Measurements from ENCODE around the gene PIMREG.

PIMREG gene

GRCh38 chr17:6439951-6440350 is 4.3 kb upstream of the PIMREG start:
- DNase-seq, result no peak

GRCh38 chr17:6442775-6443174 is 1.5 kb upstream of the PIMREG start:
- no peak for DNase-seq

GRCh38 chr17:6444571-6445335 is 498 bp downstream of the PIMREG start:
- no peak for DNase-seq

- no peak for DNase-seq
Observed at GRCh38 chr17:6446516-6447100, 2.4 kb downstream of the PIMREG start.

GRCh38 chr17:6448473-6448872 is 4.2 kb downstream of the PIMREG start:
- DNase-seq, result no peak

GRCh38 chr17:6449307-6449706 is 5.1 kb downstream of the PIMREG start:
- no peak for DNase-seq

GRCh38 chr17:6450926-6451832 is 6.9 kb downstream of the PIMREG start:
- DNase-seq, result no peak

GRCh38 chr17:6452471-6453266 is 8.4 kb downstream of the PIMREG start:
- DNase-seq, result no peak

- no peak for DNase-seq
Observed at GRCh38 chr17:6453279-6454024, 9.2 kb downstream of the PIMREG start.

GRCh38 chr17:6454495-6455320 is 10.5 kb downstream of the PIMREG start:
- no peak for DNase-seq

GRCh38 chr17:6455321-6455705 is 11.1 kb downstream of the PIMREG start:
- no peak for DNase-seq

- no peak for DNase-seq
Observed at GRCh38 chr17:6456321-6456720, 12.1 kb downstream of the PIMREG start.

GRCh38 chr17:6456914-6457687 is 12.8 kb downstream of the PIMREG start:
- DNase-seq, result no peak

GRCh38 chr17:6457688-6458459 is 13.6 kb downstream of the PIMREG start:
- DNase-seq, result no peak

- DNase-seq, result no peak
Observed at GRCh38 chr17:6458460-6458950, 14.2 kb downstream of the PIMREG start.

- no peak for DNase-seq
Observed at GRCh38 chr17:6460531-6461161, 16.4 kb downstream of the PIMREG start.

GRCh38 chr17:6461246-6461645 is 17.0 kb downstream of the PIMREG start:
- DNase-seq, result no peak

GRCh38 chr17:6461792-6462524 is 17.7 kb downstream of the PIMREG start:
- no peak for DNase-seq
